ENCODE measurements around the gene VAV3. TPM values are rescaled to one million over a fixed set of nuclear protein-coding genes. Genes with fewer than 3 reads are reported as not detected.

VAV3 gene
- polyA plus RNA-seq, 1 donor: 18.3 TPM

- Histone ChIP-seq H3K9me3 (ENCODE audit: control insufficient read depth, low read depth, low read length) (no peaks in the 10 kb centered on the region), H3K27ac (ENCODE audit: low read length) (no peak overlapping the region), H3K4me3 (ENCODE audit: low read length) (no peak overlapping the region), H3K27me3 (ENCODE audit: control insufficient read depth, insufficient read depth, low read length) (no peaks in the 10 kb centered on the region), H3K4me1 (ENCODE audit: control insufficient read depth, insufficient read depth, low read length) (no peaks in the 10 kb centered on the region), H3K36me3 (ENCODE audit: control insufficient read depth, insufficient read depth, low read length) (no peaks in the 10 kb centered on the region)
- 90% methylated on average over 4 of the region's 10 CpGs for WGBS (ENCODE audit: insufficient coverage, low lambda C conversion rate)
- no peak for DNase-seq
Observed at GRCh38 chr1:107936498-107937481, 28.2 kb downstream of the VAV3 start.

GRCh38 chr1:107935396-107936064 is 29.4 kb downstream of the VAV3 start:
- Histone ChIP-seq H3K4me1 (ENCODE audit: control insufficient read depth, insufficient read depth, low read length) (no peaks in the 10 kb centered on the region), H3K36me3 (ENCODE audit: control insufficient read depth, insufficient read depth, low read length) (no peaks in the 10 kb centered on the region)
- WGBS (ENCODE audit: insufficient coverage, low lambda C conversion rate): 54% methylated on average over 2 of the region's 4 CpGs

GRCh38 chr1:107934578-107934977 is 30.4 kb downstream of the VAV3 start:
- no peak overlapping the region for H3K4me3 ChIP-seq (ENCODE audit: low read length)
- DNase-seq: no peak
- no CpG with 5 or more reads among the region's 5 CpGs for WGBS (ENCODE audit: insufficient coverage, low lambda C conversion rate)
- no peaks in the 10 kb centered on the region for H3K36me3 ChIP-seq (ENCODE audit: control insufficient read depth, insufficient read depth, low read length)
- no peak overlapping the region for H3K27ac ChIP-seq (ENCODE audit: low read length)
- no peaks in the 10 kb centered on the region for H3K4me1 ChIP-seq (ENCODE audit: control insufficient read depth, insufficient read depth, low read length)
- H3K27me3 ChIP-seq (ENCODE audit: control insufficient read depth, insufficient read depth, low read length): no peaks in the 10 kb centered on the region
- H3K9me3 ChIP-seq (ENCODE audit: control insufficient read depth, low read depth, low read length): no peaks in the 10 kb centered on the region

More at GRCh38 chr1:107935396-107936064, 29.4 kb downstream of the VAV3 start:
- Histone ChIP-seq H3K9me3 (ENCODE audit: control insufficient read depth, low read depth, low read length) (no peaks in the 10 kb centered on the region), H3K27ac (ENCODE audit: low read length) (no peak overlapping the region), H3K27me3 (ENCODE audit: control insufficient read depth, insufficient read depth, low read length) (no peaks in the 10 kb centered on the region), H3K4me3 (ENCODE audit: low read length) (no peak overlapping the region)
- no peak for DNase-seq

- WGBS (ENCODE audit: insufficient coverage, low lambda C conversion rate): no CpG with 5 or more reads among the region's 1 CpG
- H3K36me3 ChIP-seq (ENCODE audit: control insufficient read depth, insufficient read depth, low read length): no peaks in the 10 kb centered on the region
- H3K9me3 ChIP-seq (ENCODE audit: control insufficient read depth, low read depth, low read length): no peaks in the 10 kb centered on the region
- no peak overlapping the region for H3K27ac ChIP-seq (ENCODE audit: low read length)
- H3K27me3 ChIP-seq (ENCODE audit: control insufficient read depth, insufficient read depth, low read length): no peaks in the 10 kb centered on the region
- H3K4me1 ChIP-seq (ENCODE audit: control insufficient read depth, insufficient read depth, low read length): no peaks in the 10 kb centered on the region
- no peak for DNase-seq
- H3K4me3 ChIP-seq (ENCODE audit: low read length): no peak overlapping the region
Observed at GRCh38 chr1:107933736-107934135, 31.2 kb downstream of the VAV3 start.

- no peaks in the 10 kb centered on the region for H3K4me1 ChIP-seq (ENCODE audit: control insufficient read depth, insufficient read depth, low read length)
- no peaks in the 10 kb centered on the region for H3K36me3 ChIP-seq (ENCODE audit: control insufficient read depth, insufficient read depth, low read length)
- no peak overlapping the region for H3K27ac ChIP-seq (ENCODE audit: low read length)
- no peaks in the 10 kb centered on the region for H3K27me3 ChIP-seq (ENCODE audit: control insufficient read depth, insufficient read depth, low read length)
- no peaks in the 10 kb centered on the region for H3K9me3 ChIP-seq (ENCODE audit: control insufficient read depth, low read depth, low read length)
- 80% methylated on average over 1 of the region's 1 CpG for WGBS (ENCODE audit: insufficient coverage, low lambda C conversion rate)
- H3K4me3 ChIP-seq (ENCODE audit: low read length): no peak overlapping the region
- DNase-seq: no peak
Observed at GRCh38 chr1:107930292-107930691, 34.7 kb downstream of the VAV3 start.

GRCh38 chr1:107927820-107928219 is 37.2 kb downstream of the VAV3 start:
- Histone ChIP-seq H3K27me3 (ENCODE audit: control insufficient read depth, insufficient read depth, low read length) (no peaks in the 10 kb centered on the region), H3K4me3 (ENCODE audit: low read length) (no peak overlapping the region), H3K27ac (ENCODE audit: low read length) (no peak overlapping the region), H3K36me3 (ENCODE audit: control insufficient read depth, insufficient read depth, low read length) (no peaks in the 10 kb centered on the region), H3K9me3 (ENCODE audit: control insufficient read depth, low read depth, low read length) (no peaks in the 10 kb centered on the region), H3K4me1 (ENCODE audit: control insufficient read depth, insufficient read depth, low read length) (no peaks in the 10 kb centered on the region)
- no peak for DNase-seq
- no CpG with 5 or more reads among the region's 2 CpGs for WGBS (ENCODE audit: insufficient coverage, low lambda C conversion rate)

- H3K27ac ChIP-seq (ENCODE audit: low read length): no peak overlapping the region
- no peaks in the 10 kb centered on the region for H3K27me3 ChIP-seq (ENCODE audit: control insufficient read depth, insufficient read depth, low read length)
- H3K9me3 ChIP-seq (ENCODE audit: control insufficient read depth, low read depth, low read length): no peaks in the 10 kb centered on the region
- DNase-seq: no peak
- H3K36me3 ChIP-seq (ENCODE audit: control insufficient read depth, insufficient read depth, low read length): no peaks in the 10 kb centered on the region
- H3K4me1 ChIP-seq (ENCODE audit: control insufficient read depth, insufficient read depth, low read length): no peaks in the 10 kb centered on the region
- WGBS (ENCODE audit: insufficient coverage, low lambda C conversion rate): no CpG with 5 or more reads among the region's 3 CpGs
- no peak overlapping the region for H3K4me3 ChIP-seq (ENCODE audit: low read length)
Observed at GRCh38 chr1:107926436-107927080, 38.4 kb downstream of the VAV3 start.

- no peaks in the 10 kb centered on the region for H3K9me3 ChIP-seq (ENCODE audit: control insufficient read depth, low read depth, low read length)
- no peak for DNase-seq
- H3K27me3 ChIP-seq (ENCODE audit: control insufficient read depth, insufficient read depth, low read length): no peaks in the 10 kb centered on the region
- no peaks in the 10 kb centered on the region for H3K36me3 ChIP-seq (ENCODE audit: control insufficient read depth, insufficient read depth, low read length)
- no CpG with 5 or more reads among the region's 1 CpG for WGBS (ENCODE audit: insufficient coverage, low lambda C conversion rate)
- H3K4me3 ChIP-seq (ENCODE audit: low read length): no peak overlapping the region
- no peak overlapping the region for H3K27ac ChIP-seq (ENCODE audit: low read length)
- H3K4me1 ChIP-seq (ENCODE audit: control insufficient read depth, insufficient read depth, low read length): no peaks in the 10 kb centered on the region
Observed at GRCh38 chr1:107925565-107925964, 39.4 kb downstream of the VAV3 start.

- Histone ChIP-seq H3K27me3 (ENCODE audit: control insufficient read depth, insufficient read depth, low read length) (no peaks in the 10 kb centered on the region), H3K4me1 (ENCODE audit: control insufficient read depth, insufficient read depth, low read length) (no peaks in the 10 kb centered on the region), H3K4me3 (ENCODE audit: low read length) (no peak overlapping the region), H3K27ac (ENCODE audit: low read length) (no peak overlapping the region), H3K9me3 (ENCODE audit: control insufficient read depth, low read depth, low read length) (no peaks in the 10 kb centered on the region), H3K36me3 (ENCODE audit: control insufficient read depth, insufficient read depth, low read length) (no peaks in the 10 kb centered on the region)
- no peak for DNase-seq
- 100% methylated on average over 5 of the region's 6 CpGs for WGBS (ENCODE audit: insufficient coverage, low lambda C conversion rate)
Observed at GRCh38 chr1:107920999-107921398, 44.0 kb downstream of the VAV3 start.

GRCh38 chr1:107920561-107920960 is 44.4 kb downstream of the VAV3 start:
- WGBS (ENCODE audit: insufficient coverage, low lambda C conversion rate): no CpG with 5 or more reads among the region's 1 CpG
- Histone ChIP-seq H3K4me3 (ENCODE audit: low read length) (no peak overlapping the region), H3K27me3 (ENCODE audit: control insufficient read depth, insufficient read depth, low read length) (no peaks in the 10 kb centered on the region), H3K27ac (ENCODE audit: low read length) (no peak overlapping the region), H3K4me1 (ENCODE audit: control insufficient read depth, insufficient read depth, low read length) (no peaks in the 10 kb centered on the region), H3K36me3 (ENCODE audit: control insufficient read depth, insufficient read depth, low read length) (no peaks in the 10 kb centered on the region), H3K9me3 (ENCODE audit: control insufficient read depth, low read depth, low read length) (no peaks in the 10 kb centered on the region)
- DNase-seq: no peak
